ENCODE data around the gene ASIC2. TPM values are rescaled to one million over a fixed set of nuclear protein-coding genes. Genes with fewer than 3 reads are reported as not detected.

ASIC2 gene
- total RNA-seq, 1 donor from 2014 or later = not detected

GRCh38 chr17:33076979-33077378 is 216.1 kb downstream of the ASIC2 start:
- no peak for ATAC-seq (ENCODE audit: low read depth)
- CTCF ChIA-PET = no interaction called here
- no peaks in the 10 kb centered on the region for H3K4me1 Mint-ChIP-seq

GRCh38 chr17:33073416-33073815 is 219.7 kb downstream of the ASIC2 start:
- Mint-ChIP-seq H3K4me1 (no peaks in the 10 kb centered on the region), H3K27ac (no peak overlapping the region), H3K9me3 (no peaks in the 10 kb centered on the region), H3K4me3 (no peak overlapping the region), H3K36me3 (ENCODE audit: low read depth) (no peaks in the 10 kb centered on the region), H3K27me3 (peaks cover 13% of the 10 kb centered on the region)
- ATAC-seq (ENCODE audit: low read depth) (no peak), DNase-seq (no peak)
- TF ChIP-seq, protein P1, sequence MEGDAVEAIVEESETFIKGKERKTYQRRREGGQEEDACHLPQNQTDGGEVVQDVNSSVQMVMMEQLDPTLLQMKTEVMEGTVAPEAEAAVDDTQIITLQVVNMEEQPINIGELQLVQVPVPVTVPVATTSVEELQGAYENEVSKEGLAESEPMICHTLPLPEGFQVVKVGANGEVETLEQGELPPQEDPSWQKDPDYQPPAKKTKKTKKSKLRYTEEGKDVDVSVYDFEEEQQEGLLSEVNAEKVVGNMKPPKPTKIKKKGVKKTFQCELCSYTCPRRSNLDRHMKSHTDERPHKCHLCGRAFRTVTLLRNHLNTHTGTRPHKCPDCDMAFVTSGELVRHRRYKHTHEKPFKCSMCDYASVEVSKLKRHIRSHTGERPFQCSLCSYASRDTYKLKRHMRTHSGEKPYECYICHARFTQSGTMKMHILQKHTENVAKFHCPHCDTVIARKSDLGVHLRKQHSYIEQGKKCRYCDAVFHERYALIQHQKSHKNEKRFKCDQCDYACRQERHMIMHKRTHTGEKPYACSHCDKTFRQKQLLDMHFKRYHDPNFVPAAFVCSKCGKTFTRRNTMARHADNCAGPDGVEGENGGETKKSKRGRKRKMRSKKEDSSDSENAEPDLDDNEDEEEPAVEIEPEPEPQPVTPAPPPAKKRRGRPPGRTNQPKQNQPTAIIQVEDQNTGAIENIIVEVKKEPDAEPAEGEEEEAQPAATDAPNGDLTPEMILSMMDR (IDR thresholded peaks at IDR 0.05) = no peak
- intact Hi-C loops (cut with micrococcal nuclease) = no loop called here
- POLR2A ChIA-PET = no interaction called here
- CTCF ChIA-PET = no interaction called here

More at GRCh38 chr17:33076979-33077378, 216.1 kb downstream of the ASIC2 start:
- Mint-ChIP-seq H3K36me3 (ENCODE audit: low read depth) (no peaks in the 10 kb centered on the region), H3K9me3 (no peaks in the 10 kb centered on the region), H3K4me3 (no peak overlapping the region), H3K27me3 (peaks cover 24% of the 10 kb centered on the region), H3K27ac (no peak overlapping the region)
- no peak for DNase-seq
- POLR2A ChIA-PET = no interaction called here
- intact Hi-C loops (cut with micrococcal nuclease) = no loop called here
- TF ChIP-seq, protein P1 (IDR thresholded peaks at IDR 0.05) = no peak

- CTCF ChIA-PET = no interaction called here
- POLR2A ChIA-PET = no interaction called here
- intact Hi-C loops (cut with micrococcal nuclease) = no loop called here
- Mint-ChIP-seq H3K9me3 (no peaks in the 10 kb centered on the region), H3K36me3 (ENCODE audit: low read depth) (no peaks in the 10 kb centered on the region), H3K4me3 (no peak overlapping the region), H3K27me3 (peaks cover 11% of the 10 kb centered on the region), H3K4me1 (no peaks in the 10 kb centered on the region), H3K27ac (no peak overlapping the region)
- TF ChIP-seq, protein P1 (IDR thresholded peaks at IDR 0.05) = no peak
- no peak for ATAC-seq (ENCODE audit: low read depth)
- DNase-seq = no peak
Measured at GRCh38 chr17:33072421-33073161, 220.5 kb downstream of the ASIC2 start.

GRCh38 chr17:33071656-33072055 is 221.4 kb downstream of the ASIC2 start:
- Mint-ChIP-seq H3K27ac (no peak overlapping the region), H3K4me1 (no peaks in the 10 kb centered on the region), H3K4me3 (no peak overlapping the region), H3K9me3 (no peaks in the 10 kb centered on the region), H3K36me3 (ENCODE audit: low read depth) (no peaks in the 10 kb centered on the region), H3K27me3 (peaks cover 2% of the 10 kb centered on the region)
- CTCF ChIA-PET = no interaction called here
- intact Hi-C loops (cut with micrococcal nuclease) = no loop called here
- ATAC-seq (ENCODE audit: low read depth) (no peak), DNase-seq (no peak)
- POLR2A ChIA-PET = no interaction called here
- TF ChIP-seq, protein P1 (IDR thresholded peaks at IDR 0.05) = no peak

DNA sequence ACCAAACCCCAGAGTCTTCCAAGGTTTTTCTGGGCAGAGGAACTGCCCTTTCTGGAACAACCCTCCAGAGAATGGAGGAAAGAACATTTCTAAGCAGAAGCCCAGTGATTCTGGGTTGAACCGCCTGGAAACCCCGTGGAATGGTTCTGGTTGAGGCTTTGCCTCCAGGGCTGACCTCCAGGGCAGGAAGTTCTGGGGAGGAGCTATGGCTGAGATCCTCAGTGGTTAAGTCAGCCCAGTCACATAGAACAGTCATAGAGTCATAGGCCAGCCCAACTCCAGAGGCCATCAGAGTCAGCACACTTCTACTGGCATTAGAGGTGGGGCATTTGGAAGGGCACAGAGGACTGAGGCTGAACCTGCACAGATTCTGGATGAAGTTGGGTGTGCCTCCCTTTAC is 235.5 kb downstream of the ASIC2 start:
- DNase-seq (no peak), ATAC-seq (ENCODE audit: low read depth) (no peak)
- Mint-ChIP-seq H3K9me3 (no peaks in the 10 kb centered on the region), H3K36me3 (ENCODE audit: low read depth) (no peaks in the 10 kb centered on the region), H3K4me1 (no peaks in the 10 kb centered on the region), H3K27ac (no peak overlapping the region), H3K4me3 (no peak overlapping the region), H3K27me3 (peaks cover 6% of the 10 kb centered on the region)
- TF ChIP-seq, protein P1 (IDR thresholded peaks at IDR 0.05) = no peak
- ChIA-PET CTCF (no interaction called here), POLR2A (no interaction called here)
- intact Hi-C loops (cut with micrococcal nuclease) = no loop called here
